T-helper 2 cell treated with Interferon-gamma antibody and Interleukin-4, amounts not matched to agents 100 ng/mL and 5 ng/mL, for 36 hours (primary cell): ENCODE measurements around the gene MARCHF11. TPM values are rescaled to one million over a fixed set of nuclear protein-coding genes. Genes with fewer than 3 reads are reported as not detected.

ENCODE experiments used
- intact Hi-C: fragments of 100-400 bp; cut with micrococcal nuclease; formaldehyde crosslinking; loops from one replicate; pipeline ENCODE4 v1.15.1; 2023
- total RNA-seq: library from RNA; stranded (reverse); gene quantifications from 2 replicates; pipeline ENCODE4 v1.2.3, GENCODE V29; 2022

The MARCHF11 gene
- total RNA-seq, 1 donor from 2014 or later, result not detected

DNA sequence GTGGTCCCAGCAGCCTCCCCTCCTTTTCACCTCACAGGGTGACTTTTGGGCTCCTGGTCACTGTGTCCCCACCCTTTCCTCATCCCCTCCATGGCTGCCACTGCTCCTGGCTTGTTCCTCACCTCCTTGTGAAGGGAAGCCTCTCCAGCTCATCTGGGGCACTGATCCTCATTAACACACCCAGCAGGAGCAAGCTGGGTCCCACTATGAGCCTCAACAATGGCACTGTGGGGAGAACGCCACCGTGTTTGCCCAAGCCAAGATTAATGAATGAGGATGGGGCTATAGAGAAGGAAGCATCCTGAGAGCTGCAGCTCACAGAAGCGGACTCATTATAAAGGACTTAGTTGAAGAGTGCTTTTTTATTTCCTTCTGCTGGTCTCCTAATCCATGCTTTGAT is 118.4 kb downstream of the MARCHF11 start:
- intact Hi-C loops, result no loop called here

DNA sequence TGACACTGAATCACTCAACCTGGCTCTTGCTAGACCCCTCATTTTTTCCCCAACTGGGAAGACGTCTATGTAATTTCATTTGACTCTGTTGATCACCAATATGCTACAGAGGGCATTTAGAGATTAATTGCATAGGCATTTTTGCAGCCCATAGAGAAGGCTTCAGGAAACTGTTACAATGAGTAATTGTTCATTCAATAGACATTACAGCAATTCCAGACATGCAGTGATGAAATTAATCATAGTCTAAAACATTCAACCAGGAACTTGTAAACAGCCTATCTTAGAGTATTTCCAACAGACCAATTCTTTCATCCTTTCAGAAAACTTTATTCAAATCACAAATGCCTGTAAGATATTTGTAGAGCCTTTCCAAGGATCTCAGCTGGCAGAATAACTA is 122.3 kb downstream of the MARCHF11 start:
- intact Hi-C loops, result no loop called here

DNA sequence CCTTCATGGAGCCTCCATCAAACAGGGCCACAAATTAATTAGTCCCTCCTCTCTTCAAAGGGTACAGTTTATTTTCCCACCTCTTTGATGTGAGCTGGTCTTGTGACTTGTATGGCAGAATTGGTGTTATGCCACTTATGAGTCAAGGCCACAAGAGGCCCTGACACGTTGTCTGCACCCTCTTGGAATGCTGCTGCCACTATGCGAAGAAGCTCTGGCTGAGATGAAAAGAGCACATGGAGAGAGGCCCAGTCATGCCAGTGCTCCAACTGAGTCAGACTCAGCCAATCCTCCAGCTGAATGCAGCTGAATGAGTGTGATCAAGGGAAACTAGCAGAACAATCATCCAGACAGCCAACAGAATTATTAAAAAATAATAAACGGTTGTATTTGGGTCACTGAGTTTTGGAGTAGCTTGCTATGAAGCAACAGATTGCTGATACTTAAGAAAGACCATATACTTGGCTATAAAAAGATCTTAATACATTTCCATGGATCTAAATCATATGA is 128.3 kb downstream of the MARCHF11 start:
- intact Hi-C loops, result no loop called here

DNA sequence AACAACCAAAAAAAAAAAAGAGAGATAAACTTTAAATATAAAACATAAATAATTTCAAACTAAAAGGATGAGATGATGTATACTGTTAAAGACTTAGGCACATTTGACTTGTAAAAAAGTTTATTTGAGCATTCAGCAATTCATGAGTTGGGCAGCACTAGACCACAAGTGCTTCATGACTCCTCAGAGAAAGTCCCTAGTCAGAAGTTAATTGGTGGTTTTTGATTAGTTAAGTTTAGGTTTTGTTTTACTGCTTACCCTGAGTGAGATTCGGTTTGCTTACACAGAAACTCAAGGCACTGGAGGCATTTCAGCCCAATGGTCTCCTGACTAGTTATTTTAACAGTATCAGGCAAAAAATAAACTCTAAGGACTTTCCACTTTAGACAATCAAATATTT is 129.2 kb downstream of the MARCHF11 start:
- intact Hi-C loops, result no loop called here

DNA sequence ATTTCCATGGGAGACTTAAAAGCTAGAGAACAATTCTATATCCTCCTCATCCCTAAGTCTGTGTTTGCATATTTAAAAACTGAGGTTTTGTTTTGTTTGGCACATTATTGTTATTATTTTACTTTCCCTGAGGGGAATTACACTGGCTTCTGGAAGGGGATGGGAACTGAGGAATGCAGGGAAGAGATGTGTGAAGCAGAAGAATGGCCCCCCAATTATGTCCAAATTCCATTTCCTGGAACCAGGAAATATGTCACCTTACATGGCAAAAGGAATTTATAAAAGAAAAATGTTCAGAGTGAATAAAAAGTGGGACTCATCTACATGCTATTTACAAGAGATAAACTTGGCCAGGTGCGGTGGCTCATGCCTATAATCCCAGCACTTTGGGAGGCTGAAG is 129.8 kb downstream of the MARCHF11 start:
- intact Hi-C loops, result no loop called here

DNA sequence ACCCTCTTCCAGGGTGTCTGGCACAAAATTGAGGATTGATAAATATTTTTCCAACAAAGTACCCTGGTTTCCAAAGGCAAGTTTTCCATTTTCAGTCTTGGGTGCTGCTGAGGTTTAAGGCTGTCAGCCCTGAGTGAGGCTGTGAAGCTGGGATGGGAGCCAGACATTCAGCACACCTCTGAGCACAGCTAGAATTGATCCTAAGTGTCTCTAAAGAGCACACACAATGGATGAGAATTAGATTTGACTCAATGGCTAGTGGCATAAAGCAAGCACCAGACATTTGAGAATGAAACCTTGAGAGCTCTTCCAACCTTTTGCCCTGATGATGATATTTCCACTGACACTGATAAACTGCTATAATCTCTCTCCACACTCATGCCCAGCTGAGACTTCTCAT is 131.5 kb downstream of the MARCHF11 start:
- intact Hi-C loops, result no loop called here

DNA sequence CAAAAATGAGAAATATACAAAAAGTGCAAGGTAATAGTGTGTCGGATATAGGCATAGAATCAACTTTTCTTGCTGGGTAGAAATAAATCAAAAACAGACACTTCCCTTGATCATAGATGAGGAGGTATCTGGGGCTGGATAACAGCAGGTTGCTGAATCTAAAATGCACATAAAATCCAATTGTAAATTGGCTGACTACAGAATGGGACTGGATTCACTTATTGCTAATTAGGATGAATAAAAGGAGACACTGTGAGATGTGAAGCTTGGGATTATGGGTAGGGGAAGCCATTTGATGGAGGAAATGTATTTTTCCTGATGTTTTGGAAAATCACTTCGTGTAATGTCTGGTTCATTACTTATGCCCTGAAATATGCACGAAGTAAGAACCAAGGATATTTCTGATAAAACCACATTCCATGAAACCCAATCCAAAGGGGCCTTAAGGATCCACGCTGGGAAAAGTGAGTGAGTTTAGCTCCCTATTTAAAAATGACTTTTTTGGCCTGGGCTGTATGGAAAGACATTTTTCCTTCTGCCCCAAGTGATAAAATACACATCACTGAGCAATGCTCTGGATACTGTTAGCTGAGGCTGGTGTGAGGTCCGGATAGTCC is 136.1 kb downstream of the MARCHF11 start:
- intact Hi-C loops, result no loop called here

DNA sequence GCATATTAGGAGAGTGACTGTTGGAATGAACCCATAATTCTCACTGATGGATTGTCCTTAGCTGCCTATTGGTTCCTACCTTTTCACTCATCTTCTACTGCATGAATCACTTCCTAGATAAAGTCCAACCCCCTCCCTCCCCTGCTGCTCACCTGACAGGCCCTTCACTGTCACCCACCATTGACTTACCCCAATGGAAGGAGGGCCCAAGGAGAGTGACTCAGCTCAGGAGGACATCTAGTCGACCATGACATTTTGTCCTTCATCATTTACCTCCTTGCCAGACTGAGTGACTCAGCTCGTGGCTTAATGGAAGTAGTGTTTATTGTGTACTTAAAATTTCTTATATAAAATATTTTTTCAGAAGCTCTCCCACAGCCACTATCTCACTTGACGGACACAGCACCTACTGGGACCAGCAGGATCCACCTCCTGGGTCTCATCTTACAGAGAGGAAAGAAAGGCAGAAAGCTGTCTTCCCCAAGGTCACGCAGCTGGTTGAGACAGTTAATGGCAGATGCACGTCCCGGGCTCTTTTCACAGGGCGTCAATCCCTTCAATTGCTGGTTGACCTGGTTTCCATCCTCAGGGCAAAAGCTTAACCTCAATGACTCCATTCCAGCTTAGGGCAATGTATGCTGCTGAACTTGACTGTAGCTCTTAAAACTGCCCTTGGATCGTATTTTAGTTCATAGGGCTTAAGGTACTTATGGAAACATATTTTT is 142.3 kb downstream of the MARCHF11 start:
- intact Hi-C loops, result no loop called here

DNA sequence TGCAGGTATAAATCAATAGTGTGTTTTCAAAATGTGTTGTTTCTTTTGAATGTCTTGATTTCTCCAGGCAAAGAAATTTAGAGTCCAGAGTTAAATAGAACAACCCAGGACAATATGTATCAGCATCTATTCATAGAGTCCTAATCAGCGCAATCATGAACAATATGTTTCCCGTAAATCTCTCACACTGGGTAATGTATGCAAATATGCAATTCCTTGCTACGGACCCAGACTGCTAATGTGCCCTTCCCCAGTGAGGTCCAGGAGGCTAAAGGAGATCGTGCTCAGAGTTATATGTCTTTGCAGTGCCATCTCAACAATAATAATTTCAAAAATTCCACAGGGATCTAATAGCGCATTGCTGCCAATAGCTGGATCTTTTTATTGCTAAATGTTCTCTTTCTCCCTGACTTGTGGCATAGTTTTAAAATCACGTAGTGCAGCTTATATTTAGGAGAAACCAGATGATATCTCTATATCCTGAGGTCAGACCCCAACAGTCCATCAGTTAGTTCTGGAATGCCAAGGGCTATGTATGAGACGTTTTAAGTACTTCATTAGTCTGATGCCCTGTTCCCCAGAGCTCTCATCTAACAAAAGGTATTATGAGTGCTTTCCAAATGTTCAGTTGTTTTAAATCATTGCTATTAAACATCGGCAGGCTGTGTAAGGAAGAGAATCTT is 145.1 kb downstream of the MARCHF11 start:
- intact Hi-C loops, result no loop called here

DNA sequence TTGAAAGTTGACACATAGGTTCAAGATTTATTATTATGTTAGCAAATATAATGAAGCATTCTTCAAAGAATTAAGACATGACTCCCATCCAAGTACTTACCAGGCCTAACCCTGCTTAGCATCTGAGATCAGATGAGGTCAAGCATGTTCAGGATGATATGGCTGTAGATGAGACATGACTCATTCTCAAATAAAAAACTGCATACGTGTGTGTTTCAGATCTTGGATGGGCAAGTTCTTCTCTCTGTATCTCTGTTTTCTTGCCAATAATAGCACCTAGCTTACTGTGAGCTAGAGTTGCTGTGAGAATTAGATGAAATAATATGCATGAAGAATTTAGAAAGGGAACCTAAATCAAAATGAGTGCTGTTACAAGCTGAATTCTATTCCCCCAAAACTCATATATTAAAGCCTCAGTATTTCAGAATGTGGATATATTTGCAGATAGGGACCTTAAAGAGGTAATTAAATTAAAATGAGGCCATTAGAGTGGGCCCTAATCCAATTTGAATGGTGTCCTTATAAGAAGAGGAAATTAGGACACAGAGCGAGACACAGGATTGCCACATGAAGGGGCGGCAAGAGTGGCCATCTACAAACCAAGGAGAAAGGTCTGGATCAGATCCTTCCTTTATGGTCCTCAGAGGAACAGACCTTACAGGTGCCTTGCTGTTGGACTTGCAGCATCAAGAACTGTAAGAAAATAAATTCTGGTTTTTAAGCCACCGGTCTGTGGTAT is 146.2 kb downstream of the MARCHF11 start:
- intact Hi-C loops, result no loop called here

DNA sequence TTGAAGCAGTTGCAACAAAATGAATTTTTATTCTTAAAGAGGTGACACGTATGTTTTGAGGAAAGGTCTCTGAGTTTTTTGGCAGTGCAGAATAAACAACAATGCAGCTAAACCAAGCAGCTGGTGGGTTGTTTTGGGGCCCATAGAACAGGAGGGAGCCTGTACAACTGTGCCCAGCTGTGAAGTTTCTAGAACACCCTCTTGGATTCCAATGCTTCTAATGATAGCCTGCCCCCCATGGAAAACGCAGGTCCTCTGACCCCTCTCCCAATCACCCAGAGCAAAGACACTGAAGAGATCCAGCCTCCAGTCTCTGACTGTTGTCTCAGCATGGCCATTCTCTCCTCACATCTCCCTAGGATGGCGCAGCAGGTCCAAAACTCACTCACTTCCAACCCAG is 150.9 kb downstream of the MARCHF11 start:
- intact Hi-C loops, result no loop called here

DNA sequence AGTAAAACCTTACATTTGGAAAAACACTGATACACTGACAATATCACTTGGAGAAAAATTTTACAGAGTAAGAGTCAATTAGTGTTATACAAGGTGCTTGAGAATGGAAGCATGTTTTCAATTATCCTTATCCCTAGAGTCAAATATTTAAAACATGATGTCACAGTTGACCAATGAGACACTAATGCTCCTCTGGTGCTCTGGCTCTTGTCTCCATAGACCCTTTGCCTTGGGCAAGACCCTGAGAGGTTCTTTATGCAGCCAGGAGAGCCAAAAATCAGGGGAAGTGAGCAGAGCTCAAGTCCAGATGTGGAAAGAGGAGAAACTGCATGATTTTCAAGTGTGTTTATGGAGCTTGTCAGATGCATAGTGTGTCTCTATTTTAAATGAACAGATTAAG is 153.9 kb downstream of the MARCHF11 start:
- intact Hi-C loops, result no loop called here

DNA sequence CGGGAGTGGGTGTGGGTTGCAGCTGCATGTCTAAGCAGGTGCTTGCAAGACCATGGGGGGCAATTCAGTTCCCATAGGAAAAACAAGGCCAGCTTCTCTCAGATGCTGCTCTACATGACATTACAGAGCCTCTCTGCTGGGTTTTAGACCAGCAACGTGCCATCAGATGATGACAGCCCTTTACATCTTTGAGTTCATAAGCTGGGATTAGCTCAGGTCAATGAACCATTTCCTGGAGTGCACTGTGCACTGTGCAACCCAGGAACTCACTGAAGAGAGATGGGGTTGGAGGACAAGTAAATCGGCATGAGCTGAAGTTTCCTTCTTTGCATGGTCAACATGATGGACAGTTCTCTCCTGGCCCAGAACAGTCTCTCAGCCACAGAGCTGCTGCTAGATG is 160.6 kb downstream of the MARCHF11 start:
- intact Hi-C loops, result no loop called here

DNA sequence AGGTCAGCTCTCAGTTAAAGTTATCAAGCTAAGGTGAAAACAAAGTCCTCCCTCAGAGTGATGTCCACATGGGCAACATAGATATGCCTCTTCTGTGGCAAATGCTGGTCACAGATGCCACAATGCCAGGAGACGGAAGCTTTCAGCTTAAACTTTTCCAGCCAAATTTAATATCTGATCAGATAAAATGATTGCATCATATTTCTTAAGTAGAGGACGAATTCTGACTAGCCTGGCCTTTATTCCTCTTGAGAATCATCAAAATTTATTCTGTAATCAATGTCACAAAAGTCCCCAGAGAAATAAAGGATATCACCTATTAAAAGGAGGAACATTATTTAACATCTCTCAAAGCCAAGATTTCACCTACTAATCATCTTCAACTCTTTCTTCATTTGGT is 161.9 kb downstream of the MARCHF11 start:
- intact Hi-C loops, result no loop called here
